Epithelial cell of proximal tubule (primary cell): ENCODE data around the gene MAGOHB. TPM values are rescaled to one million over a fixed set of nuclear protein-coding genes. Genes with fewer than 3 reads are reported as not detected.
A peak's percentile ranks its signal among the peaks of the same experiment; 100 is the strongest.
"Not testable (repeated sequence)": the region's sequence is repeated elsewhere in the genome, so short reads cannot be mapped to it uniquely, and the experiment has no call there.

Experiments
- DNase-seq: peaks from one replicate; pipeline ENCODE4 v3.0.0-alpha.2; 2011; ENCODE audit warnings: low read depth
- H3K4me3 ChIP-seq: 2 replicates; pipeline ENCODE4 v1.5.1; 2011; ENCODE audit warnings: low read depth, mild to moderate bottlenecking, low read length
- total RNA-seq: library from RNA; depleted of rRNA; stranded (reverse); fragments of >200 nt; gene quantifications from 2 replicates; pipeline ENCODE4 v1.2.3, GENCODE V29; 2015
- TF ChIP-seq, protein P1 (sequence below): conservative IDR thresholded peaks from 2 replicates; pipeline ENCODE4 v1.5.1; 2012; ENCODE audit warnings: low read depth, mild to moderate bottlenecking, low read length

Gene MAGOHB
- total RNA-seq: 30.8 and 35.8 TPM in 2 replicates

DNA sequence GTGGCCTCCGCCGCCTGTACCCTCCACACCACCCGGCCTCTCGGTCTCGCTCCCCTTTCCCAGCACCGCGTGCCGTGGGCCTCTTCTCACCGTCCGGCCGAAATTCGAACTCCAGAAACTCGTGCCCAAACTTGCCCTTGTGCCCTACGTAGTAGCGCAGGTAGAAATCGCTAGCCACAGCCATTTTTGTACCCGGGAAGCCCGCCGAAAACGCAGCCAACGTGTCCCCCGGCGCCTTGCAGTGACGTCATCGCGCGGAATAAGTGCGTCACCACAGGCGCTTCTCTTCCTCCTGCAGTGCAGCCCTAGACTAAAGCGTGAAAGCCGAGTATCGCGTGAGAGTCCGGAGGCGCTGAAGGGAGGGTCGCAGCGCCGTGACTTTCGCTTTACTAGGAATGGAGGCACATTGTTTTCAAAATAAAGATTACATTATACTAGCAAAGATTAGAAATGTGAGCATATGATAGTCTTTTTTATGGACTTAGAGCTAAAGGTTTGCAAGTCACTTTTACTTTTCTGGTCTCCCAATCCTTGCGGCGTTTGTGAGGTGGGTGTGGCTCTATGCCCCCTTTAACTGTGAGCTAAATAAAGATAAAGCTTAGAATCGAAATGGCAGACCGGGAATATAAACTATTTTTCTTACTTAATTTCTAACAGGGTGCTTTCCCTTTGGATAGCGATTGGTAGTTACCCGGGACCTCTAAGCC, at the start of gene MAGOHB:
Gene MAGOHB (minus strand): TSS at position 261 of the 707 bp plus-strand sequence. CDS start 77 bp downstream, at position 184.
- H3K4me3 ChIP-seq: peak within 1 kb of the TSS; percentile 81
- TF ChIP-seq, protein P1, sequence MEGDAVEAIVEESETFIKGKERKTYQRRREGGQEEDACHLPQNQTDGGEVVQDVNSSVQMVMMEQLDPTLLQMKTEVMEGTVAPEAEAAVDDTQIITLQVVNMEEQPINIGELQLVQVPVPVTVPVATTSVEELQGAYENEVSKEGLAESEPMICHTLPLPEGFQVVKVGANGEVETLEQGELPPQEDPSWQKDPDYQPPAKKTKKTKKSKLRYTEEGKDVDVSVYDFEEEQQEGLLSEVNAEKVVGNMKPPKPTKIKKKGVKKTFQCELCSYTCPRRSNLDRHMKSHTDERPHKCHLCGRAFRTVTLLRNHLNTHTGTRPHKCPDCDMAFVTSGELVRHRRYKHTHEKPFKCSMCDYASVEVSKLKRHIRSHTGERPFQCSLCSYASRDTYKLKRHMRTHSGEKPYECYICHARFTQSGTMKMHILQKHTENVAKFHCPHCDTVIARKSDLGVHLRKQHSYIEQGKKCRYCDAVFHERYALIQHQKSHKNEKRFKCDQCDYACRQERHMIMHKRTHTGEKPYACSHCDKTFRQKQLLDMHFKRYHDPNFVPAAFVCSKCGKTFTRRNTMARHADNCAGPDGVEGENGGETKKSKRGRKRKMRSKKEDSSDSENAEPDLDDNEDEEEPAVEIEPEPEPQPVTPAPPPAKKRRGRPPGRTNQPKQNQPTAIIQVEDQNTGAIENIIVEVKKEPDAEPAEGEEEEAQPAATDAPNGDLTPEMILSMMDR: no peak
- peak; percentile 49 for DNase-seq

DNA sequence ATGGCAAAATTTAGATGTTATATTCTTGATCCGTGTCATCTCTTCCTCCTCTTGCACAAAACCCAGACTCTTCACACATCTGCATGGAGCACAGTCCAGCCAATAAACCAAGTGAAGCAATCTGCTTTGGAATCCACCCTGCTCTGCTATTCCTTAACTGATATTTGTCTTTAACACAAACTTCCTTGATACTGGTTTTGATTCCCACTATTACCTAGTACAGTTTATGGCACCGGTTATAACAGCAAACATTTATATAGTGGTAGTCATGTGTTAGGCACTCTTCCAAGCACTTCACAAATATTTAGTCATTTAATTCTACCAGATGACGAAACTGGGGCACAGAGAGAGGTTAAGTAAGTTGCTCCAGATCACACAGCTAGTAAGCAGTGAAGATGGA, 47.9 kb upstream of the MAGOHB start:
- DNase-seq: no peak
- H3K4me3 ChIP-seq: no peak overlapping the region
- TF ChIP-seq, protein P1: no peak

DNA sequence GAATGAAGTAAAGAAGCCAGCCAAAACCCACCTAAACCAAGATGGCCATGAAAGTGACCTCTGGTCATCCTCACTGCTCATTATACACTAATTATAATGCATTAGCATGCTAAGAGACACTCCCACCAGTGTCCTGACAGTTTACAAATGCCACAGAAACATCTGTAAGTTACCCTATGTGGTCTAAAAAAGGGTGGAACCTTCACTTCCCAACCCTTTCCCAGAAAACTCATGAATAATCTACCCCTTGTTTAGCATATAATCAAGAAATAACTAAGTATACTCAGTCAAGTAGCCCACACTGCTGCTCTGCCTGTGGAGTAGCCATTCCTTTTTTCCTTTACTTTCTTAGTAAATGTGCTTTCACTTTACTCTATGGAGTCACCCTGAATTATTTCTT, 40.6 kb upstream of the MAGOHB start:
- no peak overlapping the region for H3K4me3 ChIP-seq
- TF ChIP-seq, protein P1: no peak
- DNase-seq: no peak

DNA sequence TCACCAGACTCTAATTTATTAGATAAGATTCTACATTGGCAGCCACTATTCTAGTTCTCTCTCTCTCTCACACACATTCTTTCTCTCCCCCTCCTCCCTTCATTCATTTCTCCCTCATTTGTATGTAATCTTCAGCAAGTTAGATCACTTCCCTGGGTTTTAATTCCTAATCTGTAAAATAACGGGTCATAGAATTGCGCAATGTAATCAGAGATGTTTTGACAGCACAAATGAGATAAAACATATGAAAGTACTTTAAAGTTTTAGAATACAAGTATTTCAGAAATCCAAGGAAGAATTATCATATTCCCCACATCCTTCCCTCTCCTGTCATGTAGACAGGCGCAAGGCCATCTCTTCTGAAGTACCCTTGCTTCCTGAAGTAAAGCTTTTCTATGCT, 38.8 kb upstream of the MAGOHB start:
- no peak overlapping the region for H3K4me3 ChIP-seq
- TF ChIP-seq, protein P1: no peak
- no peak for DNase-seq

DNA sequence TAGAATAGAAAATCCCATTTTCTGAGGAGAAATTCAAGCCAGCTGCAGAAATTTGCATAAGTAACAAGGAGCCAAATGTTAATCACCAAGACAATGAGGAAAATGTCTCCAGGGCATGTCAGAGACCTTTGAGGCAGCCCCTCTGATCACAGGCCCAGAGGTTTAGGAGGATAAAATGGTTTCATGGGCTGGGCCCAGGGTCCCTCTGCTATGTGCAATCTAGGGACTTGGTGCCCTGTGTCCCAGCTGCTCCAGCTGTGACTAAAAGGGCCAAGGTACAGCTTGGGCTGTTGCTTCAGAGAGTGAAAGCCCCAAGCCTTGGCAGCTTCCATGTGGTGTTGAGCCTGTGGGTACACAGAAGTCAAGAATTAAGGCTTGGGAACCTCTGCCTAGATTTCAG, 33.2 kb upstream of the MAGOHB start:
- H3K4me3 ChIP-seq, DNase-seq: not testable (repeated sequence)

DNA sequence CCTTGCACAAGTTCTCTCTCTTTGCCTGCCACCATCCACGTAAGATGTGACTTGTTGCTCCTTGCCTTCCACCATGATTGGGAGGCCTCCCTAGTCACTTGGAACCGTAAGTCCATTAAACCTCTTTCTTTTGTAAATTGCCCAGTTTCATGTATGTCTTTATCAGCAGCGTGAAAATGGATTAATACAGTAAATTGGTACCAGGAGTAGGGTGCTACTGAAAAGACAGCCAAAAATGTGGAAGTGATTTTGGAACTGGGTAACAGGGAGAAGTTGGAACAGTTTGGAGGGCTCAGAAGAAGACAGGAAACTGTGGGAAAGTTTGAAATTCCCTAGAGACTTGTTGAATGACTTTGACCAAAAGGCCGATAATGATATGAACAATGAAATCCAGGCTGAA, 32.5 kb upstream of the MAGOHB start:
- DNase-seq: no peak
- TF ChIP-seq, protein P1: no peak
- no peak overlapping the region for H3K4me3 ChIP-seq

DNA sequence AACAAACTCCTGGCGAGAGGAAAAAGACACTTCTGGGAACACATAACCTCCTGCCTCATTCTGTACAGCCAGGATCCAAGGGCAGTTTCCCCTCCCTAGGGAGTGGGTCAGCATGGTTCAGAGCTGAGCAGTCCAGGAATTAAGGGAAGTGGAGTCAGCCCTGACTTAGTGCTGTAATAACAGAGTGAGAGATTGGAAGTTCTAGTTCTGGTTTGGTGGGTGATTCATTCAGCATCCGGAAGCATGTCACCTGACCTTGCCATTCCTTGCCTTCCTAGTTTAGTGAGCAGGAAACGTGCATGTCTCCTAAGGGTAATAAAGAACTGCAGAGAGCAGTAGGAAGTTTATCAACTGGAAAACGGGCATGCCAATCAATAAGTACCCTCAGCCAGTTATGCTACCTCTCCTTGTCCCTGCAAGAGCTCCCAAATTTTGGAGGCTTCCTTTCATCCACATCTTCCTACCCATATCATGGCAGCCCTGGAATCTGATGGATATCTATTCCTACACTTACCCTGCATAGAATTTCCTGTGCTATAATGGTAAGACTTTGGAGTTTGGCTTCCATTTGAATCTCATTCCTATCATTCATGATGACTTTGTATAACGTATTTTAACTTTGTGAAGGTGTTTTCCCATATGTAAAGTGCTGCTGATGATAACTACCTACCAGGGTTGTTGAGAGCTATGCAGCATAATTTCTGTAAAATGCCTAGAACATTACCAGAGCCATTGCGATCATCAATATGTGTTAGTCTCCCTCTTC, 28.5 kb upstream of the MAGOHB start:
- TF ChIP-seq, protein P1: no peak
- peak; percentile 48 for DNase-seq
- no peak overlapping the region for H3K4me3 ChIP-seq
